Gastroesophageal sphincter (tissue), 4 donors: ENCODE data around the gene PNMT. TPM values are rescaled to one million over a fixed set of nuclear protein-coding genes. Genes with fewer than 3 reads are reported as not detected.

ENCODE experiments used
- ATAC-seq: fragments of 150-250 bp; one replicate; pipeline ENCODE4 v1.9.1; 2016; ENCODE audit warnings: mild to moderate bottlenecking, moderate library complexity
- H3K27ac ChIP-seq, 4 donors: fragments of 200-600 bp; sonication (generic) in 3 of 4; 1 replicate in 3 of 4; 2 replicates in 1 of 4; pipeline ENCODE4 v1.5.1; 2016 to 2019
- H3K27me3 ChIP-seq: fragments of 200-600 bp; sonication (generic); one replicate; pipeline ENCODE4 v1.5.1; 2019
- H3K36me3 ChIP-seq, 2 donors: fragments of 200-600 bp; sonication (generic); one replicate each; pipeline ENCODE4 v1.5.1; 2019; ENCODE audit warnings: control low read depth in 1 of 2
- H3K4me1 ChIP-seq, 3 donors: fragments of 200-600 bp; sonication (generic); 1 replicate in 2 of 3; 2 replicates in 1 of 3; pipeline ENCODE4 v1.5.1; 2016 to 2019; ENCODE audit warnings: control low read depth in 2 of 3
- H3K4me3 ChIP-seq, 2 donors: fragments of 200-600 bp; sonication (generic); one replicate each; pipeline ENCODE4 v1.5.1; 2019; ENCODE audit warnings: mild to moderate bottlenecking in 1 of 2, moderate library complexity in 1 of 2
- H3K9me3 ChIP-seq, 3 donors: fragments of 200-600 bp; sonication (generic); one replicate each; pipeline ENCODE4 v1.5.1; 2017 to 2019; ENCODE audit warnings: control low read depth in 2 of 3
- EP300 ChIP-seq: sonication (generic); formaldehyde crosslinking; IDR thresholded peaks from one replicate; pipeline ENCODE4 v1.6.1; 2017; ENCODE audit warnings: antibody characterized with exemption, mild to moderate bottlenecking
- POLR2A ChIP-seq, 2 donors: fragments of 450-650 bp; IDR thresholded peaks; one replicate each; pipeline ENCODE4 v1.6.1; 2017; ENCODE audit warnings: antibody characterized with exemption in 2 of 2, mild to moderate bottlenecking in 2 of 2, moderate library complexity in 1 of 2
- POLR2AphosphoS5 ChIP-seq: sonication (generic); formaldehyde crosslinking; IDR thresholded peaks from one replicate; pipeline ENCODE4 v1.6.1; 2017; ENCODE audit warnings: antibody characterized with exemption
- WGBS, 2 donors: methylation state at CpG; one replicate each; pipeline ENCODE4 v1.1.5; 2018; ENCODE audit warnings: low coverage in 1 of 2; 5-methylcytosine and 5-hydroxymethylcytosine counted together
- total RNA-seq, 4 donors: library from RNA; depleted of rRNA; stranded (reverse); fragments of >200 nt; gene quantifications; one replicate each; pipeline ENCODE4 v1.1.0, GENCODE V29; 2016
- TF ChIP-seq, protein P1 (sequence below), 4 experiments: fragments of 200-600 bp in 2 of 4; fragments of 450-650 bp in 2 of 4; sonication (generic) in 1 of 4; IDR thresholded peaks; one replicate each; pipeline ENCODE4 v1.5.1; 2017 to 2019; ENCODE audit warnings: antibody characterized with exemption in 4 of 4, mild to moderate bottlenecking in 2 of 4, moderate library complexity in 2 of 4

The PNMT gene
- total RNA-seq, 4 donors from 2014 or later: 6.7 to 11.7 (median 7.5) TPM

DNA sequence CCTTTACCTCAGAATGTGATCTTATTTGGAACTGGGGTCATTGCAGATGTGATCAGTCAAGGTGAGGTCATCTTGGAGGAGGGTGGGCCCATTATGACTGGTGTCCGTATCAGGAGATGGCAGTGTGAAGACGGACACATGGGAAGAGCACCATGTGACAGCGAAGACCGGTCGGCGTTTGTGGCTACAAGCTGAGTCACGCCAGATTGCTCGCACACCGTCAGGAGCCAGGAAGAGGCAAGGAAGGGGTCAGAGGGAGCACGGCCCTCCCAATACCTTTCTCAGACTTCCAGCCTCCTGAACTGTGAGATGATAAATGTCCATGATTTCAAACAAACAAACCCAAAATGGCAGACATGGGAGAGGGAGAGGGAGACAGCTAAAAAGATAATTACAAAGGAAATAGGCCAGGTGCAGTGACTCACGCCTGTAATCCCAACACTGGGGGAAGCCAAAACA lies 18.1 kb upstream of the PNMT start:
- 75 to 84% methylated on average over 10 to 11 of the region's 11 CpGs for WGBS, 2 donors
- no peak for ATAC-seq

DNA sequence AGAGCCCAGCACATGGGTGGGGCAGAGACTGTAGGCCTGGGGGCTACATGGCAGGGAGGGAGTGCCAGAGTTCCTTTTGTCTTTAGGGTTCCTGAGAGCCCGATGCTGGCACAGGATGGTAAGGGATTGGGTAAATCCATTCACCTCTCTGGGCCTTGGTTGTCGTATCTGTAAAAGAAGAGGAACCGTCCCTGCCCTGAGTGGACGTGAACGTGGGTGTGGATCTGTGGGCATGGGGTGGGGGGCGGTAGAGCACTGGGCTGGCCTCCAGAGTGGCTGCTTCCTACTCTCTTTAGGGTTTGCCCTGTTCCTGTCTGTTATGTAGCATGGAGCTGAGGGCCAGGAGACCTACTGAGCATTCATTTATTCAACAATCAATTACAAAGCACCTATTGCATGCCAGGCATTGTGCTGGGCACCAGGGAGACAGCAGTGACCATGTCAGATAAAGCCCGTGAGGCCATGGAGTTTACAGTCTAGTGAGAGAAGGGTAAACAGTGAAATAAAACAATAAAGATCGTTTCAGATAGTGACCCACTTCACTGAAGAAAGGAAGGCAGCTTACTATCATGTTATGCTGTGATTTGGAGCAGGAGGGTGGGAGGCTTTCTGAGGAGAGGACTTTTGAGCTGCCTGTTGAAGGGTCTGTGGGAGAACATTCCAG lies 16.2 kb upstream of the PNMT start:
- no peaks in the 10 kb centered on the region for H3K9me3 ChIP-seq
- peaks cover 0 to 32% of the 10 kb centered on the region in 2 donors for H3K36me3 ChIP-seq
- no peaks in the 10 kb centered on the region for H3K27me3 ChIP-seq
- TF ChIP-seq, protein P1, sequence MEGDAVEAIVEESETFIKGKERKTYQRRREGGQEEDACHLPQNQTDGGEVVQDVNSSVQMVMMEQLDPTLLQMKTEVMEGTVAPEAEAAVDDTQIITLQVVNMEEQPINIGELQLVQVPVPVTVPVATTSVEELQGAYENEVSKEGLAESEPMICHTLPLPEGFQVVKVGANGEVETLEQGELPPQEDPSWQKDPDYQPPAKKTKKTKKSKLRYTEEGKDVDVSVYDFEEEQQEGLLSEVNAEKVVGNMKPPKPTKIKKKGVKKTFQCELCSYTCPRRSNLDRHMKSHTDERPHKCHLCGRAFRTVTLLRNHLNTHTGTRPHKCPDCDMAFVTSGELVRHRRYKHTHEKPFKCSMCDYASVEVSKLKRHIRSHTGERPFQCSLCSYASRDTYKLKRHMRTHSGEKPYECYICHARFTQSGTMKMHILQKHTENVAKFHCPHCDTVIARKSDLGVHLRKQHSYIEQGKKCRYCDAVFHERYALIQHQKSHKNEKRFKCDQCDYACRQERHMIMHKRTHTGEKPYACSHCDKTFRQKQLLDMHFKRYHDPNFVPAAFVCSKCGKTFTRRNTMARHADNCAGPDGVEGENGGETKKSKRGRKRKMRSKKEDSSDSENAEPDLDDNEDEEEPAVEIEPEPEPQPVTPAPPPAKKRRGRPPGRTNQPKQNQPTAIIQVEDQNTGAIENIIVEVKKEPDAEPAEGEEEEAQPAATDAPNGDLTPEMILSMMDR (IDR thresholded peaks at IDR 0.05): no peak
- no peak for TF ChIP-seq POLR2AphosphoS5
- no peak for TF ChIP-seq POLR2A (IDR thresholded peaks at IDR 0.05)
- no peak for TF ChIP-seq EP300
- H3K4me1 ChIP-seq: peaks cover 0 to 28% (median 0%) of the 10 kb centered on the region in 3 donors
- no peak overlapping the region for H3K4me3 ChIP-seq
- H3K27ac ChIP-seq: peak overlapping the region in 3 of 4 donors; percentile 26 to 71 (median 54)
- no peak for ATAC-seq
- 57 to 65% methylated on average over 6 of the region's 8 CpGs for WGBS, 2 donors

More for the DNA sequence above, 18.1 kb upstream of the PNMT start:
- no peaks in the 10 kb centered on the region for H3K9me3 ChIP-seq
- peaks cover 0 to 30% (median 0%) of the 10 kb centered on the region in 3 donors for H3K4me1 ChIP-seq
- H3K27me3 ChIP-seq: no peaks in the 10 kb centered on the region
- no peak overlapping the region for H3K4me3 ChIP-seq
- peaks cover 0 to 19% of the 10 kb centered on the region in 2 donors for H3K36me3 ChIP-seq
- H3K27ac ChIP-seq: no peak overlapping the region
- no peak for TF ChIP-seq EP300
- TF ChIP-seq POLR2A (IDR thresholded peaks at IDR 0.05): no peak
- TF ChIP-seq POLR2AphosphoS5: no peak
- TF ChIP-seq, protein P1 (IDR thresholded peaks at IDR 0.05): no peak

DNA sequence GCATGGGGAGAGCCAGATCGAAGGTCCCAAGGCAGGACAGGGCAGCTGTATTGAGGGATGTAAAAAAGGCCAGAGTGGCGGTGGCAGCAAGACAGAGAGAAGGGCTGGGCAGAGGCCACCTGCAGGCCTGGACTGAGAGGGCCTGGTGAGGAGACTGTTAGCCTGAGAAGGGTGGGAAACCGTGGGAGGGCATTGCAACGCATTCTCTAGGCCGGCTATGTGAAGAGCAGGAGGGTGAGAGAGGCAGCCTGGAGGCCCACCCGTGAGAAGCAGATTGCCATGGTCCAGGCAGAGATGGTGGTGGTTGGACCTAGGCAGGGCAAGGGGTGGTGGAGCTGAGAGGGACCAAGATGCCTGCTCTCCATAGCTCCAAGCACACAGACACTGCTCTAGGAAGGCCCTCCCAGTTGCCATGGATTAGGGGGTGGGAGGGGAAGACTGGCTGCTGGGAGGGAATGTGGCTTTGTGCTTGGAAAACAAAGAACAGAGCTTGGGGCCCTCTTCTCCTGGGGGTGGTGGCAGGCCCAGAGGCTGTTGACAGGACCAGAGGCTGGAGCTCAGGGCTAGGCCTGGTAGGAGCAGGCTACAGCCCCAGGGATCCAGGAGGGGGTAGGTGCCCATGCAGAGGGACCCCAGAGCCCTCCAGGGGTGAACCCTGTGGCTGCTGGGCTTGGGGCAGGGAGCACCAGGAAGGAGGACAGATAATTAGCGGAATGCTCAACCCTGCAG lies 15.5 kb upstream of the PNMT start:
- no peak for TF ChIP-seq POLR2AphosphoS5
- TF ChIP-seq POLR2A (IDR thresholded peaks at IDR 0.05): no peak
- no peak for TF ChIP-seq EP300
- TF ChIP-seq, protein P1 (IDR thresholded peaks at IDR 0.05): no peak
- ATAC-seq: no peak
- Histone ChIP-seq H3K4me1 (peaks cover 0 to 28% (median 0%) of the 10 kb centered on the region in 3 donors), H3K4me3 (peak overlapping the region in 1 of 2 donors; percentile 36), H3K9me3 (no peaks in the 10 kb centered on the region), H3K36me3 (peaks cover 0 to 39% of the 10 kb centered on the region in 2 donors), H3K27ac (peak overlapping the region in 3 of 4 donors; percentile 54 to 71 (median 63)), H3K27me3 (no peaks in the 10 kb centered on the region)
- WGBS, 2 donors: 60 to 90% methylated on average over 2 to 5 of the region's 7 CpGs

DNA sequence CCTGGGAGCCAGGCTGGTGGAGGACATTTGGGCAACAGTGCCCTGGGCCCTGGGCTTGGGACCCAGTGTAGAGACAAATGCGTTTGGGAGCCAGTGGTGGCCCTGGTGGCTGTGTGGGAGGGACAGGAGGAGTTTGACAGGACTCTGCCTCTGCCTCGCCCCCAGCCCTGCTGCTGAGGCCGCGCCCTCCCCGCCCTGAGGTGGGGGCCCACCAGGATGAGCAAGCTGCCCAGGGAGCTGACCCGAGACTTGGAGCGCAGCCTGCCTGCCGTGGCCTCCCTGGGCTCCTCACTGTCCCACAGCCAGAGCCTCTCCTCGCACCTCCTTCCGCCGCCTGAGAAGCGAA lies 15.0 kb upstream of the PNMT start:
- H3K9me3 ChIP-seq: no peaks in the 10 kb centered on the region
- TF ChIP-seq POLR2A (IDR thresholded peaks at IDR 0.05) (no peak), POLR2AphosphoS5 (no peak)
- TF ChIP-seq, protein P1 (IDR thresholded peaks at IDR 0.05): no peak
- H3K27ac ChIP-seq: peak overlapping the region in 3 of 4 donors; percentile 54 to 71 (median 63)
- peak overlapping the region in 1 of 2 donors; percentile 36 for H3K4me3 ChIP-seq
- no peak for ATAC-seq
- peaks cover 0 to 30% (median 0%) of the 10 kb centered on the region in 3 donors for H3K4me1 ChIP-seq
- H3K27me3 ChIP-seq: no peaks in the 10 kb centered on the region
- WGBS, 2 donors: 74% methylated on average over 4 of the region's 12 CpGs; no CpG with 5 or more reads in 1 of the 2 donors
- H3K36me3 ChIP-seq: peaks cover 0 to 45% of the 10 kb centered on the region in 2 donors
